IMR-90 (cell line): Measurements from ENCODE around the gene CCDC102B.

Experiments
- BHLHE40 ChIP-seq: fragments of 150-350 bp; IDR thresholded peaks from 2 replicates; pipeline ENCODE4 v1.6.1; 2016; ENCODE audit warnings: mild to moderate bottlenecking, low read depth, low read length
- CEBPB ChIP-seq: IDR thresholded peaks from 2 replicates; pipeline ENCODE4 v1.6.1; 2012; ENCODE audit warnings: low read depth, low read length, improper control_type of control experiment
- CHD1 ChIP-seq: IDR thresholded peaks from 2 replicates; pipeline ENCODE4 v1.6.1; 2012; ENCODE audit warnings: low read depth, low read length, improper control_type of control experiment
- ELK1 ChIP-seq: fragments of 150-350 bp; IDR thresholded peaks from 2 replicates; pipeline ENCODE4 v1.6.1; 2016; ENCODE audit warnings: low read depth, mild to moderate bottlenecking, low read length, moderate library complexity, borderline replicate concordance
- FOS ChIP-seq: fragments of 150-350 bp; IDR thresholded peaks from 2 replicates; pipeline ENCODE4 v1.6.1; 2016; ENCODE audit warnings: low read depth, low read length
- MAFK ChIP-seq: IDR thresholded peaks from 2 replicates; pipeline ENCODE4 v1.6.1; 2012; ENCODE audit warnings: low read depth, low read length, improper control_type of control experiment
- MAZ ChIP-seq: IDR thresholded peaks from 2 replicates; pipeline ENCODE4 v1.6.1; 2012; ENCODE audit warnings: low read depth, mild to moderate bottlenecking, low read length, improper control_type of control experiment, moderate library complexity, borderline replicate concordance
- MXI1 ChIP-seq: IDR thresholded peaks from 2 replicates; pipeline ENCODE4 v1.6.1; 2012; ENCODE audit warnings: low read depth, mild to moderate bottlenecking, low read length, moderate library complexity, borderline replicate concordance
- POLR2A ChIP-seq: IDR thresholded peaks from 2 replicates; pipeline ENCODE4 v1.6.1; 2012; ENCODE audit warnings: mild to moderate bottlenecking, low read depth, low read length
- RAD21 ChIP-seq: IDR thresholded peaks from 2 replicates; pipeline ENCODE4 v1.6.1; 2012; ENCODE audit warnings: low read length, improper control_type of control experiment
- RCOR1 ChIP-seq: IDR thresholded peaks from 2 replicates; pipeline ENCODE4 v1.6.1; 2012; ENCODE audit warnings: mild to moderate bottlenecking, low read length, improper control_type of control experiment; ENCODE audit not compliant: insufficient replicate concordance
- USF2 ChIP-seq: fragments of 150-350 bp; IDR thresholded peaks from 2 replicates; pipeline ENCODE4 v1.6.1; 2017; ENCODE audit warnings: mild to moderate bottlenecking, antibody characterized with exemption, low read length, low read depth
- TF ChIP-seq, protein P1 (sequence below): conservative IDR thresholded peaks from 2 replicates; pipeline ENCODE4 v1.5.1; 2012; ENCODE audit warnings: mild to moderate bottlenecking, low read depth, low read length, improper control_type of control experiment

DNA sequence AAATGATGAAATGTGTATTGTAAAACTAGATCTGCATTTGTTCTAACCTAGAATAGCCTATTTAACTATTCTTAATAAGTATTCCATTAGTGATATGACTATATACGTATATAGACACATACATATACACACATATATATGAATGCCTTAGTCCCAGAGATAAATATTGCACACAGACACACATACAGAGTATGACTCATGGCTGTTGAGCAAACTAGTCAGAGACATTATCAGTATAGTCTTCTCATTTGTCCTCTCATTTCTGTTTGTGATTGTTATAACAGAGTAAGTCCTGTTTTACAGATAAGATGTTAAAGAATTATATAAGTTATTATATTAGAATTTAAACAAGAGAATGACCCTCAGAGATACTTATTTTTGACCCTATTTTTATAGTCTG lies 202.5 kb downstream of the CCDC102B start:
- TF ChIP-seq, protein P1, sequence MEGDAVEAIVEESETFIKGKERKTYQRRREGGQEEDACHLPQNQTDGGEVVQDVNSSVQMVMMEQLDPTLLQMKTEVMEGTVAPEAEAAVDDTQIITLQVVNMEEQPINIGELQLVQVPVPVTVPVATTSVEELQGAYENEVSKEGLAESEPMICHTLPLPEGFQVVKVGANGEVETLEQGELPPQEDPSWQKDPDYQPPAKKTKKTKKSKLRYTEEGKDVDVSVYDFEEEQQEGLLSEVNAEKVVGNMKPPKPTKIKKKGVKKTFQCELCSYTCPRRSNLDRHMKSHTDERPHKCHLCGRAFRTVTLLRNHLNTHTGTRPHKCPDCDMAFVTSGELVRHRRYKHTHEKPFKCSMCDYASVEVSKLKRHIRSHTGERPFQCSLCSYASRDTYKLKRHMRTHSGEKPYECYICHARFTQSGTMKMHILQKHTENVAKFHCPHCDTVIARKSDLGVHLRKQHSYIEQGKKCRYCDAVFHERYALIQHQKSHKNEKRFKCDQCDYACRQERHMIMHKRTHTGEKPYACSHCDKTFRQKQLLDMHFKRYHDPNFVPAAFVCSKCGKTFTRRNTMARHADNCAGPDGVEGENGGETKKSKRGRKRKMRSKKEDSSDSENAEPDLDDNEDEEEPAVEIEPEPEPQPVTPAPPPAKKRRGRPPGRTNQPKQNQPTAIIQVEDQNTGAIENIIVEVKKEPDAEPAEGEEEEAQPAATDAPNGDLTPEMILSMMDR, result no peak
- TF ChIP-seq RCOR1, result no peak
- TF ChIP-seq USF2, result no peak
- TF ChIP-seq POLR2A, result no peak
- no peak for TF ChIP-seq FOS
- TF ChIP-seq RAD21, result no peak
- TF ChIP-seq BHLHE40, result no peak
- no peak for TF ChIP-seq CEBPB
- no peak for TF ChIP-seq MXI1
- TF ChIP-seq MAZ, result no peak
- no peak for TF ChIP-seq ELK1
- no peak for TF ChIP-seq CHD1
- TF ChIP-seq MAFK, result no peak
